Neural progenitor cell (in vitro differentiated cells): ENCODE data around the gene MAP4K5. TPM values are rescaled to one million over a fixed set of nuclear protein-coding genes. Genes with fewer than 3 reads are reported as not detected.
A peak's percentile ranks its signal among the peaks of the same experiment; 100 is the strongest.

Source experiments
- DNase-seq: peaks from one replicate; pipeline ENCODE4 v3.0.0-alpha.2; 2016; ENCODE audit warnings: low spot score
- H2AFZ ChIP-seq: fragments of 200-600 bp; sonication (generic); replicated peaks from 2 replicates; pipeline ENCODE4 v1.6.1; 2016; ENCODE audit warnings: antibody characterized with exemption
- H3F3A ChIP-seq: fragments of 200-600 bp; sonication (generic); 2 replicates; pipeline ENCODE4 v1.6.1; 2016; ENCODE audit warnings: antibody characterized with exemption, low read depth
- H3K27ac ChIP-seq: fragments of 200-600 bp; sonication (generic); 2 replicates; pipeline ENCODE4 v1.5.1; 2016; ENCODE audit warnings: mild to moderate bottlenecking
- H3K27me3 ChIP-seq: fragments of 200-600 bp; sonication (generic); 2 replicates; pipeline ENCODE4 v1.6.1; 2016; ENCODE audit warnings: mild to moderate bottlenecking, moderate library complexity
- H3K36me3 ChIP-seq: fragments of 200-600 bp; sonication (generic); 2 replicates; pipeline ENCODE4 v1.5.1; 2016
- H3K4me1 ChIP-seq: fragments of 200-600 bp; sonication (generic); 2 replicates; pipeline ENCODE4 v1.6.1; 2016; ENCODE audit warnings: mixed run types
- H3K4me2 ChIP-seq: fragments of 200-600 bp; sonication (generic); 2 replicates; pipeline ENCODE4 v1.6.1; 2016
- H3K4me3 ChIP-seq: fragments of 200-600 bp; sonication (generic); 2 replicates; pipeline ENCODE4 v1.5.1; 2016
- H3K79me2 ChIP-seq: fragments of 200-600 bp; sonication (generic); 2 replicates; pipeline ENCODE4 v1.6.1; 2016; ENCODE audit warnings: low read depth
- H3K9ac ChIP-seq: fragments of 200-600 bp; sonication (generic); 2 replicates; pipeline ENCODE4 v1.6.1; 2016
- H3K9me3 ChIP-seq: fragments of 200-600 bp; sonication (generic); 2 replicates; pipeline ENCODE4 v1.5.1; 2016; ENCODE audit warnings: low read depth
- H4K20me1 ChIP-seq: fragments of 200-600 bp; sonication (generic); 2 replicates; pipeline ENCODE4 v1.6.1; 2016; ENCODE audit warnings: low read depth
- H3K27ac Mint-ChIP-seq: 3 replicates; pipeline ENCODE4 v1.8.0; 2021; ENCODE audit warnings: mixed read lengths
- H3K27me3 Mint-ChIP-seq: 2 replicates; pipeline ENCODE4 v1.8.0; 2022; ENCODE audit warnings: low read depth, mild to moderate bottlenecking, inconsistent platforms, moderate library complexity, mixed read lengths; ENCODE audit not compliant: insufficient read depth
- H3K36me3 Mint-ChIP-seq: 3 replicates; pipeline ENCODE4 v1.8.0; 2021; ENCODE audit warnings: mixed read lengths
- H3K4me1 Mint-ChIP-seq: 3 replicates; pipeline ENCODE4 v1.8.0; 2021; ENCODE audit warnings: mixed read lengths
- H3K4me3 Mint-ChIP-seq: 3 replicates; pipeline ENCODE4 v1.8.0; 2021; ENCODE audit warnings: mild to moderate bottlenecking, moderate library complexity, mixed read lengths
- H3K9me3 Mint-ChIP-seq: 3 replicates; pipeline ENCODE4 v1.8.0; 2020; ENCODE audit warnings: mixed read lengths
- EZH2 ChIP-seq: fragments of 200-600 bp; sonication (generic); IDR thresholded peaks from 2 replicates; pipeline ENCODE4 v1.6.1; 2017; ENCODE audit warnings: antibody characterized with exemption, mild to moderate bottlenecking, moderate library complexity
- EZH2phosphoT487 ChIP-seq: fragments of 200-600 bp; sonication (generic); IDR thresholded peaks from 2 replicates; pipeline ENCODE4 v1.6.1; 2017; ENCODE audit warnings: antibody characterized with exemption
- total RNA-seq: library from RNA; depleted of rRNA; stranded (reverse); fragments of >200 nt; gene quantifications from 2 replicates; pipeline ENCODE4 v1.2.3, GENCODE V29; 2015; ENCODE audit warnings: low replicate concordance
- TF ChIP-seq, protein P1 (sequence below): fragments of 200-600 bp; sonication (generic); IDR thresholded peaks from 2 replicates; pipeline ENCODE4 v1.5.1; 2017; ENCODE audit warnings: antibody characterized with exemption, mild to moderate bottlenecking

Gene MAP4K5
- total RNA-seq, 1 donor from 2014 or later: 114 TPM

DNA sequence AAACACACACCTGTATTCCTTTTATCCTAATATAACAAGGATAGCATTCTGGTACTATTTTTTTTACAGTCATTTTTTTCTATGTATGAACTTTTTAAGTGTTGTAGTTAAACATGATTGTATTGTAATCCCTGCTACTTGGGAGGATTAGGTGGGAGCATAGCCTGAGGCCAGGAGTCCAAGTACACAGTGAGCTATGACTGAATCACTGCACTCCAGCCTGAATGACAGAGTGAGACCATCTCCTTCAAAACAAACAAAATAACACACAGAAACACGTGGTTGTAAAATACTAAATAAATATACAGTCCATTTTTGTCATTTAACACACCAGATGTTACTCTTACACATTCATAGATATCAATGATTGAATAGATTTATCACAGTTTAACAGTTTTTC is 56.9 kb downstream of the MAP4K5 start:
- no peaks in the 10 kb centered on the region for H3K4me1 ChIP-seq

DNA sequence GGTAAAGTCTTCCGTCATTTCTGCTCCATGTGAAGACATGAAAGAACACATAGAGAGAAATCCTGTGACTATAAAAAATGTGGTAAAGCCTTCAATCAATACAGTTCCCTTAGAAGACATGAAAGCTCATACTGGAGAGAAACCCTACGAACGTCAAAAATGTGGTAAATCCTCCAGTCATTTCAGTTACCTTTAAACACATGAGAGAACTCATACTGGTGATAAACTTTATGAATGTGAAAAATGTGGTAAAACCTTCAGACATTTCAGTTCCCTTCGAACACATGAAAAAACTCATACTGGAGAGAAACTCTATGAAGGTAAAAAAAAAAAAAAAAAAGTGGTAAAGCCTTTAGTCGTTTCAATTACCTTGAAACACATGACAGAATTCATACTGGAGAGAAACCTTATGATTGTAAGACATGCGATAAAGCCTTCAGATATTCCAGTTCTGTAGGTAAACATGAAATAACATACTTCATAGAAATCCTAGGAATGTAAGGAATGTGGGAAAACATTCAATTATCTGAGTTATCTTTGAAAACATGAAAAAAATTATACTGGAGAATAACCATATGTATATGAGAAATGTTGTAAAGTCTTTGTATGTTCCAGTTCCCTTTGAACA is 60.4 kb downstream of the MAP4K5 start:
- Histone ChIP-seq H3K36me3 (peaks cover 35% of the 10 kb centered on the region), H3K9me3 (peaks cover 10% of the 10 kb centered on the region), H3K4me2 (no peak overlapping the region), H3K9ac (no peak overlapping the region), H3K79me2 (no peaks in the 10 kb centered on the region), H3K4me3 (no peak overlapping the region), H3K27me3 (no peaks in the 10 kb centered on the region), H4K20me1 (no peaks in the 10 kb centered on the region), H3F3A (no peaks in the 10 kb centered on the region), H2AFZ (no peak overlapping the region), H3K27ac (peak overlapping the region; percentile 9), H3K4me1 (no peaks in the 10 kb centered on the region)
- Mint-ChIP-seq H3K27me3 (peaks cover 2% of the 10 kb centered on the region), H3K4me1 (no peaks in the 10 kb centered on the region), H3K27ac (no peak overlapping the region), H3K36me3 (peaks cover 77% of the 10 kb centered on the region), H3K4me3 (no peak overlapping the region), H3K9me3 (peaks cover 28% of the 10 kb centered on the region)
- DNase-seq: no peak
- TF ChIP-seq EZH2phosphoT487: no peak

More for the DNA sequence above, 56.9 kb downstream of the MAP4K5 start:
- Histone ChIP-seq H3F3A (peaks cover 5% of the 10 kb centered on the region), H3K27me3 (no peaks in the 10 kb centered on the region), H3K4me3 (no peak overlapping the region), H3K27ac (no peak overlapping the region), H3K9me3 (peaks cover 10% of the 10 kb centered on the region), H3K4me2 (no peak overlapping the region), H2AFZ (no peak overlapping the region), H3K79me2 (no peaks in the 10 kb centered on the region), H3K9ac (no peak overlapping the region), H3K36me3 (peaks cover 39% of the 10 kb centered on the region), H4K20me1 (no peaks in the 10 kb centered on the region)
- Mint-ChIP-seq H3K4me3 (no peak overlapping the region), H3K36me3 (peaks cover 68% of the 10 kb centered on the region), H3K27me3 (peaks cover 4% of the 10 kb centered on the region), H3K27ac (no peak overlapping the region), H3K9me3 (peaks cover 35% of the 10 kb centered on the region), H3K4me1 (no peaks in the 10 kb centered on the region)
- no peak for DNase-seq
- TF ChIP-seq EZH2phosphoT487 (no peak), EZH2 (no peak)
- TF ChIP-seq, protein P1, sequence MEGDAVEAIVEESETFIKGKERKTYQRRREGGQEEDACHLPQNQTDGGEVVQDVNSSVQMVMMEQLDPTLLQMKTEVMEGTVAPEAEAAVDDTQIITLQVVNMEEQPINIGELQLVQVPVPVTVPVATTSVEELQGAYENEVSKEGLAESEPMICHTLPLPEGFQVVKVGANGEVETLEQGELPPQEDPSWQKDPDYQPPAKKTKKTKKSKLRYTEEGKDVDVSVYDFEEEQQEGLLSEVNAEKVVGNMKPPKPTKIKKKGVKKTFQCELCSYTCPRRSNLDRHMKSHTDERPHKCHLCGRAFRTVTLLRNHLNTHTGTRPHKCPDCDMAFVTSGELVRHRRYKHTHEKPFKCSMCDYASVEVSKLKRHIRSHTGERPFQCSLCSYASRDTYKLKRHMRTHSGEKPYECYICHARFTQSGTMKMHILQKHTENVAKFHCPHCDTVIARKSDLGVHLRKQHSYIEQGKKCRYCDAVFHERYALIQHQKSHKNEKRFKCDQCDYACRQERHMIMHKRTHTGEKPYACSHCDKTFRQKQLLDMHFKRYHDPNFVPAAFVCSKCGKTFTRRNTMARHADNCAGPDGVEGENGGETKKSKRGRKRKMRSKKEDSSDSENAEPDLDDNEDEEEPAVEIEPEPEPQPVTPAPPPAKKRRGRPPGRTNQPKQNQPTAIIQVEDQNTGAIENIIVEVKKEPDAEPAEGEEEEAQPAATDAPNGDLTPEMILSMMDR: no peak

DNA sequence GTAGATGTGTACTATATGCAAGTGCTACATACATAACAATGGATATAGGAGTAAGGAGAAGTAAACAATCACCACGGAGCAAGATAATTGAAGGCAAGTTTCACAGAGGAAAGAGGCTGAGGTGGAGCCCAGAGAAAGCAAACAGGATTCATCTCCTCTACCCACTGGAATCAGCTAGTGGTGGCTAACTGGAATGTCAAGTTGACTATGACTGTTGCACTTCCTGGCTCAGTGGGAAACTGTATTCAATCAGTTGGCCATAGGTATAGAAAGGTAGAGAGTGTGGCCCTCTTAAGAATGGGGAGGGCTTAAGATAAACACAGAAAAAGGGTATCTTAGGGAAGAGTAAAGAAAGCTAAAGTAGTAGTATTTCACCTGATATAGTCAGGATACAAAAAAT is 62.4 kb downstream of the MAP4K5 start:
- H3K4me2 ChIP-seq: no peak overlapping the region
- H3K9me3 ChIP-seq: peaks cover 10% of the 10 kb centered on the region
- H3K4me1 ChIP-seq: no peaks in the 10 kb centered on the region
- no peaks in the 10 kb centered on the region for H4K20me1 ChIP-seq
- H3K36me3 Mint-ChIP-seq: peaks cover 74% of the 10 kb centered on the region
- peaks cover 28% of the 10 kb centered on the region for H3K9me3 Mint-ChIP-seq
- H3K9ac ChIP-seq: no peak overlapping the region
- H3F3A ChIP-seq: no peaks in the 10 kb centered on the region
- no peaks in the 10 kb centered on the region for H3K4me1 Mint-ChIP-seq
- H3K27me3 Mint-ChIP-seq: peaks cover 2% of the 10 kb centered on the region
- H3K4me3 ChIP-seq: no peak overlapping the region
- TF ChIP-seq, protein P1: no peak
- TF ChIP-seq EZH2phosphoT487 (no peak), EZH2 (no peak)
- no peak overlapping the region for H2AFZ ChIP-seq
- no peaks in the 10 kb centered on the region for H3K79me2 ChIP-seq
- peaks cover 33% of the 10 kb centered on the region for H3K36me3 ChIP-seq
- no peak overlapping the region for H3K27ac ChIP-seq
- no peak overlapping the region for H3K27ac Mint-ChIP-seq
- H3K4me3 Mint-ChIP-seq: no peak overlapping the region
- no peak for DNase-seq
- no peaks in the 10 kb centered on the region for H3K27me3 ChIP-seq

DNA sequence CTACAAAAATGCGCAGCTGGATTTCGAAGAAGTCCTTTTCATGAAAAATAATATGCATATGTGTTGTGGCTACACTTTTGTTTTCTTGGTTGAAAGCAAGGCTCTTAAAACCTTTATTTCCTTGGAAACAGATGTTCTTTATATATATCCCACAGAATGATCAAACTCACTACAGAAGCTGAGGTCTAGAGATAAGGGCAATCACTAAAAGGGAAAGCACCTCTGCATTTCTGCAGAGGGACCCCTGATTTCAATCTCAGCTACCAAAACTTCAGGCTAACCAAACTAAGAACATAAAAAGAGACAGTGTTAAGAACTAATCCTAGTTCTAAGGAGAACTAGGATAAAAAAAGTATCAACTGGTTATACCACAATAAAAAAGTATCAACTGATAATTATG is 70.3 kb downstream of the MAP4K5 start:
- Histone ChIP-seq H2AFZ (no peak overlapping the region), H3K27me3 (no peaks in the 10 kb centered on the region), H3K9me3 (no peaks in the 10 kb centered on the region), H4K20me1 (no peaks in the 10 kb centered on the region), H3K4me2 (no peak overlapping the region), H3K36me3 (peaks cover 5% of the 10 kb centered on the region), H3F3A (no peaks in the 10 kb centered on the region), H3K27ac (no peak overlapping the region), H3K9ac (no peak overlapping the region), H3K4me1 (no peaks in the 10 kb centered on the region), H3K4me3 (no peak overlapping the region), H3K79me2 (no peaks in the 10 kb centered on the region)
- DNase-seq: no peak
- no peaks in the 10 kb centered on the region for H3K27me3 Mint-ChIP-seq
- H3K9me3 Mint-ChIP-seq: no peaks in the 10 kb centered on the region
- TF ChIP-seq, protein P1: no peak
- TF ChIP-seq EZH2phosphoT487 (no peak), EZH2 (no peak)
- H3K27ac Mint-ChIP-seq: no peak overlapping the region
- H3K4me3 Mint-ChIP-seq: no peak overlapping the region
- H3K36me3 Mint-ChIP-seq: peaks cover 20% of the 10 kb centered on the region
- no peaks in the 10 kb centered on the region for H3K4me1 Mint-ChIP-seq
